ENCODE data around the gene TXNRD2. TPM values are rescaled to one million over a fixed set of nuclear protein-coding genes. Genes with fewer than 3 reads are reported as not detected.
"Not testable (repeated sequence)": the region's sequence is repeated elsewhere in the genome, so short reads cannot be mapped to it uniquely, and the experiment has no call there.

TXNRD2 gene
- total RNA-seq, 4 donors from 2014 or later, result 12.1 to 28.9 (median 21.6) TPM

DNA sequence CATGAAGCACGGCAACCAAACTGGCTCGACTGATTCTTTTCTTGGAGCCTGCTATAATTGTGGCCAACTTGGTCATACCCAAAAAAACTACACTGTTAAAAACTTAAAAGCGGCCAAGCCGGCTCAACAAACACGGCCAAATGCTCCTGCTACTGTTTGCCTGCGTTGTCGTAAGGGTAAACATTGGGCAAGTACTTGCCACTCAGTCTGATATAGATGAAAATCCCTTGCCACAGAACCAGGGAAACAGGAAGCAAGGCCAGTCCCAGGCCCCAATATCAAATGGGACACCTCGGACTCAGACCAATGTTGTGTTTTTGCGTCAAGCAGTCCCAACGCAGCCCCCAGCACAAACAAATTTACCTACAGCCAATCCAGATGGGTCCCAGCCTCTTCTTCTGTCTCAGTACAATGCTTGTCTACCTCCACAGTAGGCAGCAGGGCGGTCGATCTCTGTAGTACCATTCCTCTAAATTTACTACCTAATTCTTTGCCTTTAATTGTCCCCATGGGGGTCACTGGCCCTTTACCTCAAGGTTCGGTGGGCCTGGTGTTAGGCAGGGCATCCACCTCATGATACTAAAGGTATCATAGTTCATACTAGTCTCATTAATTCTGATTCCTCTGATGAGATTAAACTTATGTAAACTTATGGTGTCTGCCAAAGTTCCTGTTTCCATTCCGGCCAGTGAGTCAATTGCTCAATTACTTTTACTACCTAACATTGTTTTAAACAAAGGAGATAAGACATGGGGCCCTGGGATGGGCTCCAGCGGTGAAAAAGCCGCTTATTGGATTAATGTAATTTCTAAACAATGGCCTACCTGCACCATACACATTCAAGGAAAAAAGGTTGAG, 3.8 kb downstream of the TXNRD2 start:
- intact Hi-C loops (cut with DNase I; ENCODE audit: low total_unique reads) (no loop called here), in situ Hi-C loops (cut with MboI; ENCODE audit: low pct_ligation_motif_present in 1 of 4, low pct_unique_long_range_greater_than_20kb in 1 of 4, low sequenced_read_pairs in 3 of 4) (no loop called here)
- Histone ChIP-seq H3K9me3 (no peaks in the 10 kb centered on the region), H3K4me1 (peaks cover 8 to 27% (median 16%) of the 10 kb centered on the region in 4 donors), H3K27me3 (no peaks in the 10 kb centered on the region), H3K27ac (no peak overlapping the region), H3K36me3 (no peaks in the 10 kb centered on the region), H3K4me3 (no peak overlapping the region)
- TF ChIP-seq EP300 (IDR thresholded peaks at IDR 0.05; ENCODE audit: low read depth) (no peak), POLR2AphosphoS5 (IDR thresholded peaks at IDR 0.05) (no peak), POLR2A (IDR thresholded peaks at IDR 0.05) (no peak)
- TF ChIP-seq, protein P1, sequence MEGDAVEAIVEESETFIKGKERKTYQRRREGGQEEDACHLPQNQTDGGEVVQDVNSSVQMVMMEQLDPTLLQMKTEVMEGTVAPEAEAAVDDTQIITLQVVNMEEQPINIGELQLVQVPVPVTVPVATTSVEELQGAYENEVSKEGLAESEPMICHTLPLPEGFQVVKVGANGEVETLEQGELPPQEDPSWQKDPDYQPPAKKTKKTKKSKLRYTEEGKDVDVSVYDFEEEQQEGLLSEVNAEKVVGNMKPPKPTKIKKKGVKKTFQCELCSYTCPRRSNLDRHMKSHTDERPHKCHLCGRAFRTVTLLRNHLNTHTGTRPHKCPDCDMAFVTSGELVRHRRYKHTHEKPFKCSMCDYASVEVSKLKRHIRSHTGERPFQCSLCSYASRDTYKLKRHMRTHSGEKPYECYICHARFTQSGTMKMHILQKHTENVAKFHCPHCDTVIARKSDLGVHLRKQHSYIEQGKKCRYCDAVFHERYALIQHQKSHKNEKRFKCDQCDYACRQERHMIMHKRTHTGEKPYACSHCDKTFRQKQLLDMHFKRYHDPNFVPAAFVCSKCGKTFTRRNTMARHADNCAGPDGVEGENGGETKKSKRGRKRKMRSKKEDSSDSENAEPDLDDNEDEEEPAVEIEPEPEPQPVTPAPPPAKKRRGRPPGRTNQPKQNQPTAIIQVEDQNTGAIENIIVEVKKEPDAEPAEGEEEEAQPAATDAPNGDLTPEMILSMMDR (IDR thresholded peaks at IDR 0.05), result no peak
- no peak for DNase-seq
- WGBS, 2 donors (ENCODE audit: low coverage in 1 of 2), result 71 to 84% methylated on average over 3 to 16 of the region's 16 CpGs

DNA sequence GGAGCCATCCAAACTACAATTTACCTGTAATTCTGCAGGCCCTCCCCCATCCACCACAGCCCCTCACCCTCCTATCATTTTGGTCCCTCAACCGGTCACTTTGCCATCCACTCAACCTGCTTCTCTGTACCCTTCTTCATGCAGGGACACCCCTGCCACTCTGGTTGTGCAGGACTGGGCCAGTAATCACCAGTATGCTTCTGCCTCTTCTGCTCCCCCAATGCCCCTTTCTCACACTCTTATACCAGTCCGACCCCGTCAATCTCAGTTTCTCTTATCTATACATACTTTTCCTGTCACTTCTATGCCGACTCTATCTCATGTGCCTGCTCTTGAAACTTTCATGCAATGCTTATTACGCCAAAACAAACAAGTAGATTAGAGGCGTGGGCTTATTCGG, 5.1 kb downstream of the TXNRD2 start:
- intact Hi-C loops (cut with DNase I; ENCODE audit: low total_unique reads) (no loop called here), in situ Hi-C loops (cut with MboI; ENCODE audit: low pct_ligation_motif_present in 1 of 4, low pct_unique_long_range_greater_than_20kb in 1 of 4, low sequenced_read_pairs in 3 of 4) (no loop called here)
- H3K4me1 ChIP-seq, result peaks cover 7 to 20% (median 9%) of the 10 kb centered on the region in 4 donors
- no peaks in the 10 kb centered on the region for H3K9me3 ChIP-seq
- no peak for DNase-seq
- no peak overlapping the region for H3K4me3 ChIP-seq
- H3K27me3 ChIP-seq, result no peaks in the 10 kb centered on the region
- no peak for TF ChIP-seq POLR2A (IDR thresholded peaks at IDR 0.05)
- TF ChIP-seq, protein P1 (IDR thresholded peaks at IDR 0.05), result no peak
- TF ChIP-seq EP300 (IDR thresholded peaks at IDR 0.05; ENCODE audit: low read depth), result no peak
- 94 to 95% methylated on average over 6 to 7 of the region's 7 CpGs for WGBS, 2 donors (ENCODE audit: low coverage in 1 of 2)
- no peak overlapping the region for H3K27ac ChIP-seq
- no peaks in the 10 kb centered on the region for H3K36me3 ChIP-seq

DNA sequence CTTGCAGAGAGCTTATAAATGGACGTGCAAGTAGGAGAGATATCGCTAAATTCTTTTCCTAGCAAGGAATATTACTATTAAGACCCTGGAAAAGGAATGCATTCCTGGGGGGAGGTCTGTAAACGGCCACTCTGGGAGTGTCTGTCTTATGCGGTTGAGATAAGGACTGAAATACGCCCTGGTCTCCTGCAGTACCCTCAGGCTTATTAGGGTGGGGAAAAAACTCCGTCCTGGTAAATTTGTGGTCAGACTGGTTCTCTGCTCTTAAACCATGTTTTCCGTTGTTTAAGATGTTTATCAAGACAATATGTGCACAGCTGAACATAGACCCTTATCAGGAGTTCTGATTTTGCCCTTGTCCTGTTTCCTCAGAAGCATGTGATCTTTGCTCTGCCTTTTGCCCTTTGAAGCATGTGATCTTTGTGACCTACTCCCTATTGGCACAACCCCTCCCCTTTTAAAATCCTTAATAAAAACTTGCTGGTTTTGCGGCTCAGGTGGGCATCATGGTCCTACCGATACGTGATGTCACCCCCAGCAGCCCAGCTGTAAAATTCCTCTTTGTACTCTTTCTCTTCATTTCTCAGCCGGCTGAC, 6.4 kb downstream of the TXNRD2 start:
- H3K27ac ChIP-seq; H3K36me3 ChIP-seq; DNase-seq; H3K27me3 ChIP-seq; in situ Hi-C loops (cut with MboI; ENCODE audit: low pct_ligation_motif_present in 1 of 4, low pct_unique_long_range_greater_than_20kb in 1 of 4, low sequenced_read_pairs in 3 of 4); H3K4me3 ChIP-seq; intact Hi-C loops (cut with DNase I; ENCODE audit: low total_unique reads); H3K9me3 ChIP-seq: not testable (repeated sequence)
- WGBS, 2 donors (ENCODE audit: low coverage in 1 of 2), result 92 to 93% methylated on average over 8 to 11 of the region's 11 CpGs
- peaks cover 0 to 11% (median 0%) of the 10 kb centered on the region in 4 donors for H3K4me1 ChIP-seq

DNA sequence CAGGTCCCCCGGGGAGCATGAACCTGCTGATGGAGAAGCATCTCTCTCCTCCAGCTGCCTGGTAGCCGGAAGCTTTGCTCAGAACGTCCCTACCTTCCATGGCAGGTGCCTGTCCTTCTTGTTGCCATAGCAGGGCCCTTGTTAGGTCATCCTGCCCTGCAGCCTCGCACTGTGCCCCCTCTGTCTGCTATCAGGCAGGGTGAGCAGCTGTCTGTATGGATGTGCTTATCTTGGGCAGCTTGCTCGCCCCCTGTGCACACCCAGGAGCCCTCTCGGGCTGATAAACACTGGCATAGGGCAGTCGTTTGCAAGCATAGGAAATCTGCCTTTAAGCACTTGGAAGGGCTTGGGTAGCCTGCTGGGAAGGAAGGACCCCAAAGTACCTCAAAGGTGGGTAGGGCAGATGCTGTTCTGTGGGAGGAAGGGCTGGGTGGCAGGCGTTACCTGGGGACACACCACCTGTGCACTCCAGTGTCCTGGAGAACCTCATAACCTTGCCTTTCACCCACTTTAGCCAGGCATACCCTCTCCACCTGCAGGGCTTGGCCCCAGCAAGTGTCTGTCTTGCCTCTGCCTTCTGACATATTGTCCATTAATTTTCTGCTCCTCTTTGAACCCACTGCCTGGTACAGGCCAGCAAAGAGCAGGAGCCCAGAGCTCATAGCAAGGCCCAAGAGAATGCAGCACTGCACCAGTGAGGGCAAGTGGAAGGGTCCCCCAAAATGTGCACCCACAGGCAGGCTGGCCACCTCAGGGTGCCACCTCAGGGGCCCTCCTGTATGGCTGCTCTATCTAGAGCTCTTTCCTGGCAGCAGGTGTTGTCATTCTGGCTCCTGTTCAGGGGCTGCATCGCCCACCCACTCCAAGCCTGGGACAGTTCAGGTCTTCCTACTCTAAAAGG, 8.0 kb downstream of the TXNRD2 start:
- 79% methylated on average over 9 of the region's 9 CpGs; no CpG with 5 or more reads in 1 of the 2 donors for WGBS, 2 donors (ENCODE audit: low coverage in 1 of 2)
- Histone ChIP-seq H3K9me3 (no peaks in the 10 kb centered on the region), H3K27ac (no peak overlapping the region), H3K27me3 (no peaks in the 10 kb centered on the region), H3K36me3 (no peaks in the 10 kb centered on the region), H3K4me1 (peaks cover 0 to 8% (median 0%) of the 10 kb centered on the region in 4 donors), H3K4me3 (no peak overlapping the region)
- intact Hi-C loops (cut with DNase I; ENCODE audit: low total_unique reads) (no loop called here), in situ Hi-C loops (cut with MboI; ENCODE audit: low pct_ligation_motif_present in 1 of 4, low pct_unique_long_range_greater_than_20kb in 1 of 4, low sequenced_read_pairs in 3 of 4) (no loop called here)
- TF ChIP-seq POLR2A (IDR thresholded peaks at IDR 0.05) (no peak), EP300 (IDR thresholded peaks at IDR 0.05; ENCODE audit: low read depth) (no peak), POLR2AphosphoS5 (IDR thresholded peaks at IDR 0.05) (no peak)
- TF ChIP-seq, protein P1 (IDR thresholded peaks at IDR 0.05), result no peak
- no peak for DNase-seq
